HG03045 (cell line): ENCODE data around the gene SULT2B1.
A peak's percentile ranks its signal among the peaks of the same experiment; 100 is the strongest.

Source experiments
- ATAC-seq: cut with Tn5 transposase; IDR thresholded peaks from one replicate; pipeline ENCODE4 v1.9.1; 2021; ENCODE audit warnings: mild to moderate bottlenecking, moderate library complexity; ENCODE audit not compliant: unreplicated experiment

The SULT2B1 gene

GRCh38 chr19:48633148-48634035 lies 81.4 kb downstream of the SULT2B1 start:
- ATAC-seq, result no peak

GRCh38 chr19:48634036-48634342 lies 82.0 kb downstream of the SULT2B1 start:
- ATAC-seq, result no peak

GRCh38 chr19:48634424-48635262 lies 82.7 kb downstream of the SULT2B1 start:
- ATAC-seq, result peak; percentile 29

- ATAC-seq, result no peak
Measured at GRCh38 chr19:48635263-48635965, 83.4 kb downstream of the SULT2B1 start.

- ATAC-seq, result no peak
Measured at GRCh38 chr19:48635966-48636858, 84.2 kb downstream of the SULT2B1 start.

- ATAC-seq, result no peak
Measured at GRCh38 chr19:48636859-48637448, 85.0 kb downstream of the SULT2B1 start, which contains the start of gene DBP. Gene DBP (minus strand): TSS chr19:48637379. CDS start chr19:48636994, 385 bp downstream.

GRCh38 chr19:48637449-48637947 lies 85.5 kb downstream of the SULT2B1 start:
- peak; percentile 65 for ATAC-seq

GRCh38 chr19:48637948-48638830 lies 86.2 kb downstream of the SULT2B1 start:
- peak; percentile 11 for ATAC-seq

- ATAC-seq, result no peak
Measured at GRCh38 chr19:48638831-48639381, 86.9 kb downstream of the SULT2B1 start.

- ATAC-seq, result no peak
Measured at GRCh38 chr19:48639483-48640375, 87.8 kb downstream of the SULT2B1 start.

- no peak for ATAC-seq
Measured at GRCh38 chr19:48641850-48642249, 89.9 kb downstream of the SULT2B1 start.

GRCh38 chr19:48642862-48643261 lies 90.9 kb downstream of the SULT2B1 start:
- ATAC-seq, result no peak

GRCh38 chr19:48644355-48644754 lies 92.4 kb downstream of the SULT2B1 start:
- no peak for ATAC-seq

- ATAC-seq, result peak; percentile 39
Measured at GRCh38 chr19:48644839-48645619, 93.1 kb downstream of the SULT2B1 start.

GRCh38 chr19:48645620-48646000 lies 93.6 kb downstream of the SULT2B1 start:
- no peak for ATAC-seq

GRCh38 chr19:48646001-48646721 lies 94.2 kb downstream of the SULT2B1 start, which contains the start of gene CA11:
Gene CA11 (minus strand): TSS chr19:48646187. CDS start chr19:48645632, 555 bp downstream.
- peak; percentile 76 for ATAC-seq
